A549 (cell line): Measurements from ENCODE around the gene SBK2. TPM values are rescaled to one million over a fixed set of nuclear protein-coding genes. Genes with fewer than 3 reads are reported as not detected.

ENCODE experiments used
- ATAC-seq, 2 experiments: fragments of 200-7000 bp in 1 of 2; fragments of >200 bp in 1 of 2; cut with Nextera tagmentation in 1 of 2; cut with Tn5 transposase in 1 of 2; 3 replicates each; pipeline versions ENCODE4 v1.8.0 to v1.9.1; 2018 to 2020; ENCODE audit warnings: mild to moderate bottlenecking in 1 of 2, moderate library complexity in 1 of 2
- CTCF ChIA-PET: fragments of 300-600 bp; sonication (Branson Sonifier 250); formaldehyde crosslinking; extraction: SDS; loops from one replicate; lab custom pipeline; 2021; ENCODE audit warnings: antibody characterized with exemption, inconsistent platforms; lab: Yijun Ruan, JAX
- POLR2A ChIA-PET: fragments of 350-600 bp; formaldehyde crosslinking; extraction: SDS; loops from one replicate; lab custom pipeline; 2021; ENCODE audit warnings: antibody characterized with exemption, inconsistent platforms; lab: Yijun Ruan, JAX
- DNase-seq, 2 experiments: peaks; one replicate each; pipeline versions ENCODE4 v3.0.0 to v3.0.0-alpha.2; 2011 to 2016; ENCODE audit warnings: low read depth in 1 of 2, low spot score in 1 of 2
- FAIRE-seq: peaks from 2 replicates; lab custom pipeline; 2011; peaks lifted over from hg19 to GRCh38; lab: Jason Lieb, UNC
- H3K27ac ChIP-seq, 2 experiments: fragments of >200 bp; sonication (Bioruptor Twin); formaldehyde crosslinking; 3 replicates each; pipeline ENCODE4 v1.5.1; 2016 to 2017
- H3K4me1 ChIP-seq: fragments of >200 bp; sonication (Bioruptor Twin); formaldehyde crosslinking; 3 replicates; pipeline ENCODE4 v1.6.1; 2016
- H3K4me2 ChIP-seq: fragments of >200 bp; sonication (Bioruptor Twin); formaldehyde crosslinking; 3 replicates; pipeline ENCODE4 v1.6.1; 2016
- H3K4me3 ChIP-seq: fragments of >200 bp; sonication (Bioruptor Twin); formaldehyde crosslinking; 3 replicates; pipeline ENCODE4 v1.5.1; 2016
- H3K9me3 ChIP-seq: fragments of >200 bp; sonication (Bioruptor Twin); formaldehyde crosslinking; 3 replicates; pipeline ENCODE4 v1.6.1; 2016
- ATOH8 ChIP-seq: fragments of 250-450 bp; sonication (Bioruptor Pico); IDR thresholded peaks from 2 replicates; pipeline ENCODE4 v1.5.0; 2020; ENCODE audit warnings: low read depth, mild to moderate bottlenecking, moderate library complexity
- BHLHE40 ChIP-seq: IDR thresholded peaks from 2 replicates; pipeline ENCODE4 v1.6.1; 2012; ENCODE audit warnings: low read depth, low read length, inconsistent platforms
- CBX8 ChIP-seq: fragments of 200-600 bp; sonication (generic); IDR thresholded peaks from 2 replicates; pipeline ENCODE4 v1.6.1; 2016
- CHD2 ChIP-seq: fragments of 150-350 bp; IDR thresholded peaks from 2 replicates; pipeline ENCODE4 v1.6.1; 2014; ENCODE audit warnings: low read length; ENCODE audit not compliant: partially characterized antibody
- EHMT2 ChIP-seq: fragments of 200-600 bp; sonication (generic); IDR thresholded peaks from 2 replicates; pipeline ENCODE4 v1.6.1; 2016; ENCODE audit warnings: antibody characterized with exemption, low read depth, mild to moderate bottlenecking, moderate library complexity
- EP300 ChIP-seq, 2 experiments: fragments of >200 bp; sonication (Bioruptor Twin); formaldehyde crosslinking; IDR thresholded peaks; 2 replicates in 1 of 2; 3 replicates in 1 of 2; pipeline ENCODE4 v1.6.1; 2016 to 2017
- ESRRA ChIP-seq: fragments of 150-350 bp; IDR thresholded peaks from 2 replicates; pipeline ENCODE4 v1.6.1; 2014; ENCODE audit warnings: mild to moderate bottlenecking, low read length, borderline replicate concordance
- FOSL2 ChIP-seq, 2 experiments: fragments of 450-650 bp in 1 of 2; fragments of >200 bp in 1 of 2; sonication (Bioruptor Twin) in 1 of 2; formaldehyde crosslinking; IDR thresholded peaks; 2 replicates each; pipeline versions ENCODE4 v1.5.0 to v1.6.1; 2016 to 2020; ENCODE audit warnings: mild to moderate bottlenecking in 1 of 2, moderate library complexity in 1 of 2
- GATA3 ChIP-seq: IDR thresholded peaks from 2 replicates; pipeline ENCODE4 v1.6.1; 2012; ENCODE audit warnings: borderline replicate concordance
- HEYL ChIP-seq: fragments of 250-450 bp; sonication (Bioruptor Pico); IDR thresholded peaks from 2 replicates; pipeline ENCODE4 v1.8.0; 2021; ENCODE audit warnings: mild to moderate bottlenecking, moderate library complexity
- HOXA7 ChIP-seq: fragments of 250-450 bp; sonication (Bioruptor Pico); IDR thresholded peaks from 2 replicates; pipeline ENCODE4 v1.5.0; 2020; ENCODE audit warnings: mild to moderate bottlenecking, moderate library complexity
- HOXB13 ChIP-seq: fragments of 250-450 bp; sonication (Bioruptor Pico); IDR thresholded peaks from 2 replicates; pipeline ENCODE4 v1.5.0; 2020; ENCODE audit warnings: low read depth, mild to moderate bottlenecking, moderate library complexity
- HOXB5 ChIP-seq: fragments of 250-450 bp; sonication (Bioruptor Pico); IDR thresholded peaks from 2 replicates; pipeline ENCODE4 v1.5.0; 2020; ENCODE audit warnings: mild to moderate bottlenecking, moderate library complexity
- JUN ChIP-seq, 2 experiments: fragments of >200 bp; sonication (Bioruptor Twin); formaldehyde crosslinking; IDR thresholded peaks; 2 replicates in 1 of 2; 3 replicates in 1 of 2; pipeline ENCODE4 v1.6.1; 2016 to 2017
- JUNB ChIP-seq: fragments of >200 bp; sonication (Bioruptor Twin); formaldehyde crosslinking; IDR thresholded peaks from 2 replicates; pipeline ENCODE4 v1.6.1; 2016
- KDM5A ChIP-seq: fragments of 200-600 bp; sonication (generic); IDR thresholded peaks from 2 replicates; pipeline ENCODE4 v1.6.1; 2016; ENCODE audit warnings: antibody characterized with exemption, mild to moderate bottlenecking
- MAFK ChIP-seq: fragments of 450-650 bp; IDR thresholded peaks from 2 replicates; pipeline ENCODE4 v1.6.1; 2014; ENCODE audit not compliant: partially characterized antibody
- MAZ ChIP-seq: fragments of 150-350 bp; IDR thresholded peaks from 2 replicates; pipeline ENCODE4 v1.6.1; 2014; ENCODE audit warnings: antibody characterized with exemption, low read depth, low read length, borderline replicate concordance
- MYC ChIP-seq: IDR thresholded peaks from 2 replicates; pipeline ENCODE4 v1.6.1; 2012; ENCODE audit warnings: mild to moderate bottlenecking, inconsistent platforms, low read length, improper control_type of control experiment, borderline replicate concordance
- NPAS2 ChIP-seq: fragments of 250-450 bp; sonication (Bioruptor Pico); IDR thresholded peaks from 2 replicates; pipeline ENCODE4 v1.8.0; 2022; ENCODE audit warnings: mild to moderate bottlenecking, moderate library complexity, borderline replicate concordance
- NR3C1 ChIP-seq: fragments of >200 bp; sonication (Bioruptor Twin); formaldehyde crosslinking; IDR thresholded peaks from 3 replicates; pipeline ENCODE4 v1.6.1; 2017
- PHF8 ChIP-seq: fragments of 200-600 bp; sonication (generic); IDR thresholded peaks from 2 replicates; pipeline ENCODE4 v1.6.1; 2016; ENCODE audit warnings: low read depth, mild to moderate bottlenecking, antibody characterized with exemption, moderate library complexity, borderline replicate concordance
- POLR2AphosphoS2 ChIP-seq: conservative IDR thresholded peaks from 2 replicates; pipeline ENCODE4 v1.6.1; 2012; ENCODE audit warnings: low read length, improper control_type of control experiment, inconsistent platforms
- RAD21 ChIP-seq, 2 experiments: fragments of >200 bp in 1 of 2; sonication (Bioruptor Twin) in 1 of 2; formaldehyde crosslinking in 1 of 2; IDR thresholded peaks in 1 of 2; conservative IDR thresholded peaks in 1 of 2; 2 replicates in 1 of 2; 3 replicates in 1 of 2; pipeline ENCODE4 v1.6.1; 2012 to 2018; ENCODE audit warnings: inconsistent platforms in 1 of 2
- RCOR1 ChIP-seq: fragments of 150-350 bp; IDR thresholded peaks from 2 replicates; pipeline ENCODE4 v1.6.1; 2014; ENCODE audit warnings: antibody characterized with exemption, low read length, low read depth
- SMC3 ChIP-seq: fragments of >200 bp; sonication (Bioruptor Twin); formaldehyde crosslinking; IDR thresholded peaks from 3 replicates; pipeline ENCODE4 v1.6.1; 2018; ENCODE audit warnings: inconsistent platforms
- TFCP2L1 ChIP-seq: fragments of 250-450 bp; sonication (Bioruptor Pico); IDR thresholded peaks from 2 replicates; pipeline ENCODE4 v1.5.0; 2021; ENCODE audit warnings: mild to moderate bottlenecking
- USF2 ChIP-seq: fragments of 450-650 bp; IDR thresholded peaks from 2 replicates; pipeline ENCODE4 v1.6.1; 2014; ENCODE audit warnings: antibody characterized with exemption
- ZC3H11A ChIP-seq: fragments of 450-650 bp; IDR thresholded peaks from 2 replicates; pipeline ENCODE4 v1.6.1; 2014; ENCODE audit warnings: antibody characterized with exemption, mild to moderate bottlenecking
- ZFP36 ChIP-seq: fragments of 450-650 bp; IDR thresholded peaks from 2 replicates; pipeline ENCODE4 v1.6.1; 2014; ENCODE audit warnings: borderline replicate concordance; ENCODE audit not compliant: partially characterized antibody
- WGBS: methylation state at CpG from one replicate; pipeline ENCODE4 v1.1.6; 2017; ENCODE audit errors: missing lambda C conversion rate; 5-methylcytosine and 5-hydroxymethylcytosine counted together
- polyA plus RNA-seq, 4 experiments: library from polyadenylated mRNA; depleted of rRNA in 3 of 4; stranded (reverse); fragments of >200 nt; fragmentation: RNase III in 1 of 4; extraction: RNeasy Plus Mini Kit Qiagen cat#74134 plus additional on column Dnase treatment in 1 of 4; gene quantifications; 2 replicates in 3 of 4; 3 replicates in 1 of 4; pipeline ENCODE4 v1.2.3, GENCODE V29; 2011 to 2017
- TF ChIP-seq, protein P1 (sequence below): fragments of >200 bp; sonication (Bioruptor Twin); formaldehyde crosslinking; IDR thresholded peaks from 2 replicates; pipeline ENCODE4 v1.6.1; 2016
- TF ChIP-seq, protein P2 (sequence below): fragments of >200 bp; sonication (Bioruptor Twin); formaldehyde crosslinking; IDR thresholded peaks from 3 replicates; pipeline ENCODE4 v1.6.1; 2016
- TF ChIP-seq, protein P3 (sequence below): IDR thresholded peaks from 2 replicates; pipeline ENCODE4 v1.6.1; 2012

Gene SBK2
- polyA plus RNA-seq, 2 of the 4 experiments (the other 2 are of a cell fraction), result 0.89 to 1.1 TPM

DNA sequence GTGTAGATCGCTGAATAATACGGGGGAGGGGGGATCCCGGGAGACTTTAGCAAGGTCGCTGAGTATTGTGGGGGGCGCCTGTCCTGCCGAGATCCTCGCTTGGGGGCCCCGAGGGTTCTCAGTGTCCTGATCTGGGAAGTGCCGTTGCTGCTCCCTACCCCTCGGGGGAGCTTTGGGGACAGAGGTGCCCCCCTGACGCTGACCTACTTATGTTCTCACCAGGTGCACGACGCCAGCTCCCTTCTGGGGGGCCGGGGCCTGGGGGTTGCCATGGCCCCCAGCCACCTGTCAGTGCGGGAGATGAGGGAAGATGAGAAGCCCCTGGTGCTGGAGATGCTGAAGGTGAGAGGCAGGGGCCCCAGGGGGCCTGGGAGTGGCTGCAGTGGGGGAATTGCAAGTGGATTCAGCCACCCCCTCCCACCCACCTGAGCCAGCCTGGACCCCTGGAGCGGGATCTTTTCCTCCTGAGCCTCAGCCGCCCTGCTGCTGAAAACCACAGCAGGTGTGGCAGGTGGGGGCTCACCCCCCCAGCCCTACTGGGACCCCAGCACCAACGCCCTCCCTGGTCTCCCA is 51.4 kb downstream of the SBK2 start (continued):
- TF ChIP-seq JUN (IDR thresholded peaks at IDR 0.05) (no peak), EP300 (IDR thresholded peaks at IDR 0.05) (no peak), EHMT2 (no peak), JUNB (no peak), HOXB5 (CRISPR knock-in tag) (no peak), HOXB13 (CRISPR knock-in tag) (no peak), SMC3 (no peak), RCOR1 (no peak)

- POLR2A ChIA-PET, result interaction anchor here (0.7 to 4.1 kb wide), 10 partner anchors 8 to 397 kb away, joined by 3 to 53 read pairs (median 4); partner anchors contain the start of genes FIZ1, ISOC2, UBE2S and ZNF628
- ATAC-seq, result peak; percentile 33 to 71
- TF ChIP-seq MAZ (no peak), RAD21 (conservative IDR thresholded peaks at IDR 0.05 in 1 of 2, IDR thresholded peaks at IDR 0.05 in 1 of 2) (no peak), ZC3H11A (no peak), POLR2AphosphoS2 (peak; percentile 83; the same call in 1 of the 2 replicates), USF2 (no peak), CBX8 (no peak), CHD2 (no peak), ATOH8 (CRISPR knock-in tag) (0 out of 2 replicates have a peak, but pooled peaks have one; percentile 25), PHF8 (no peak; the same call in 1 of the 2 replicates), FOSL2 (IDR thresholded peaks at IDR 0.05) (no peak), FOSL2 (CRISPR knock-in tag; IDR thresholded peaks at IDR 0.05) (peak; percentile 38; the same call in 1 of the 2 replicates), JUN (IDR thresholded peaks at IDR 0.05) (peak; percentile 28 to 78; a peak in 2 of 5 replicates), KDM5A (no peak), HOXA7 (CRISPR knock-in tag) (peak; percentile 85), ESRRA (no peak), MYC (no peak), NR3C1 (no peak), TFCP2L1 (CRISPR knock-in tag) (peak; percentile 90), BHLHE40 (no peak), MAFK (no peak), ZFP36 (no peak), JUNB (no peak), EP300 (IDR thresholded peaks at IDR 0.05) (no peak), GATA3 (0 out of 2 replicates have a peak, but pooled peaks have one; percentile 15), HEYL (CRISPR knock-in tag) (no peak), NPAS2 (CRISPR knock-in tag) (no peak), EHMT2 (no peak)
- TF ChIP-seq, protein P1, sequence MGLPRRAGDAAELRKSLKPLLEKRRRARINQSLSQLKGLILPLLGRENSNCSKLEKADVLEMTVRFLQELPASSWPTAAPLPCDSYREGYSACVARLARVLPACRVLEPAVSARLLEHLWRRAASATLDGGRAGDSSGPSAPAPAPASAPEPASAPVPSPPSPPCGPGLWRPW, result no peak
- TF ChIP-seq, protein P2, sequence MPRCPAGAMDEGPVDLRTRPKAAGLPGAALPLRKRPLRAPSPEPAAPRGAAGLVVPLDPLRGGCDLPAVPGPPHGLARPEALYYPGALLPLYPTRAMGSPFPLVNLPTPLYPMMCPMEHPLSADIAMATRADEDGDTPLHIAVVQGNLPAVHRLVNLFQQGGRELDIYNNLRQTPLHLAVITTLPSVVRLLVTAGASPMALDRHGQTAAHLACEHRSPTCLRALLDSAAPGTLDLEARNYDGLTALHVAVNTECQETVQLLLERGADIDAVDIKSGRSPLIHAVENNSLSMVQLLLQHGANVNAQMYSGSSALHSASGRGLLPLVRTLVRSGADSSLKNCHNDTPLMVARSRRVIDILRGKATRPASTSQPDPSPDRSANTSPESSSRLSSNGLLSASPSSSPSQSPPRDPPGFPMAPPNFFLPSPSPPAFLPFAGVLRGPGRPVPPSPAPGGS, result no peak
- TF ChIP-seq, protein P3, sequence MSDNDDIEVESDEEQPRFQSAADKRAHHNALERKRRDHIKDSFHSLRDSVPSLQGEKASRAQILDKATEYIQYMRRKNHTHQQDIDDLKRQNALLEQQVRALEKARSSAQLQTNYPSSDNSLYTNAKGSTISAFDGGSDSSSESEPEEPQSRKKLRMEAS, result peak; percentile 54; the same call in 1 of the 2 replicates
Observed at GRCh38 chr19:55484593-55485438, 52.1 kb downstream of the SBK2 start, which contains the start of gene NAT14. NAT14 (plus strand) TSS chr19:55485188; CDS start chr19:55485709, 521 bp downstream.

More at GRCh38 chr19:55484593-55485438, 52.1 kb downstream of the SBK2 start, which contains the start of gene NAT14:
- peaks cover 50% of the 10 kb centered on the region for H3K4me1 ChIP-seq
- FAIRE-seq (no peak), DNase-seq (peak; percentile 77 to 94)
- H3K9me3 ChIP-seq, result no peaks in the 10 kb centered on the region
- peak within 1 kb of the TSS; percentile 89 to 93 for H3K27ac ChIP-seq
- peak within 1 kb of the TSS; percentile 75 for H3K4me3 ChIP-seq
- 6% methylated on average over 57 of the region's 78 CpGs for WGBS
- CTCF ChIA-PET, result interaction anchor here (1.2 to 17.3 kb wide), 10 partner anchors 9 to 344 kb away, joined by 3 to 219 read pairs (median 6); partner anchors contain the start of genes ZNF628 and ZNF865
- peak within 1 kb of the TSS; percentile 97 for H3K4me2 ChIP-seq
